SJSA1 (cell line): ENCODE results near the gene XPO4. TPM values are rescaled to one million over a fixed set of nuclear protein-coding genes. Genes with fewer than 3 reads are reported as not detected.
"Not testable (repeated sequence)": the region's sequence is repeated elsewhere in the genome, so short reads cannot be mapped to it uniquely, and the experiment has no call there.

Source experiments
- DNase-seq, 2 experiments: peaks; one replicate each; pipeline ENCODE4 v3.0.0-alpha.2; 2015 to 2020; ENCODE audit warnings: low spot score in 2 of 2, low read depth in 1 of 2
- H3K27ac ChIP-seq: fragments of 250-450 bp; sonication (Bioruptor Pico); 2 replicates; pipeline ENCODE4 v1.5.1; 2020; ENCODE audit warnings: mild to moderate bottlenecking, moderate library complexity
- H3K27me3 ChIP-seq: fragments of 250-450 bp; sonication (Bioruptor Pico); replicated peaks from 2 replicates; pipeline ENCODE4 v1.5.1; 2020; ENCODE audit warnings: mild to moderate bottlenecking, moderate library complexity
- H3K36me3 ChIP-seq: fragments of 250-450 bp; sonication (Bioruptor Pico); 2 replicates; pipeline ENCODE4 v1.5.1; 2020; ENCODE audit warnings: mild to moderate bottlenecking
- H3K4me1 ChIP-seq: fragments of 250-450 bp; sonication (Bioruptor Pico); replicated peaks from 2 replicates; pipeline ENCODE4 v1.6.1; 2021; ENCODE audit warnings: mild to moderate bottlenecking
- H3K4me3 ChIP-seq: fragments of 250-450 bp; sonication (Bioruptor Pico); 2 replicates; pipeline ENCODE4 v1.5.1; 2020; ENCODE audit warnings: mild to moderate bottlenecking
- H3K9me3 ChIP-seq: fragments of 250-450 bp; sonication (Bioruptor Pico); replicated peaks from 2 replicates; pipeline ENCODE4 v1.5.1; 2020; ENCODE audit warnings: mild to moderate bottlenecking
- total RNA-seq: library from RNA; depleted of rRNA; stranded (reverse); fragments of >200 nt; shearing (Covaris generic); gene quantifications from 2 replicates; pipeline ENCODE4 v1.2.3, GENCODE V29; 2014

The XPO4 gene
- total RNA-seq, 1 experiment from 2014 or later: 20.1 TPM

DNA sequence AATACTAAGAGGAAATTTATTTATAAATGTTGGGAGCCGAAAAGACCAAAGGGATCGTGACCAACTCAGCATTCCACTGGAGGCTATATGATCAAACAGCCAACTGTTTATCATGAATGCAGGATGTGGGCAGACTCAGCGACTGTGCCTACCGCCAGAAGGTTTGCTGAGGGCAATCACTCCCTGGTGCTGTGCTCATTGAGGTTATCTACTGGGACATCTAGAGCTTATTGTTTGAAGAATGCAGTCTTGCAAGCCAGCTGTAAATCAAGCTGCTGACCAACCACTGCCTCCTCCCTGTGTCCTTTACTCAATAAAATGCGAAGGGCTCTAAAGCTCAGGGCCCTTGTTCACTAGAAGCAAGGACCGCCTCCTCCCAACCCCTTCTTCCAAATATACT lies 8.5 kb upstream of the XPO4 start:
- Histone ChIP-seq H3K4me1 (no peaks in the 10 kb centered on the region), H3K36me3 (no peaks in the 10 kb centered on the region), H3K4me3 (no peak overlapping the region), H3K27ac (no peak overlapping the region), H3K27me3 (no peaks in the 10 kb centered on the region), H3K9me3 (no peaks in the 10 kb centered on the region)
- DNase-seq: no peak

DNA sequence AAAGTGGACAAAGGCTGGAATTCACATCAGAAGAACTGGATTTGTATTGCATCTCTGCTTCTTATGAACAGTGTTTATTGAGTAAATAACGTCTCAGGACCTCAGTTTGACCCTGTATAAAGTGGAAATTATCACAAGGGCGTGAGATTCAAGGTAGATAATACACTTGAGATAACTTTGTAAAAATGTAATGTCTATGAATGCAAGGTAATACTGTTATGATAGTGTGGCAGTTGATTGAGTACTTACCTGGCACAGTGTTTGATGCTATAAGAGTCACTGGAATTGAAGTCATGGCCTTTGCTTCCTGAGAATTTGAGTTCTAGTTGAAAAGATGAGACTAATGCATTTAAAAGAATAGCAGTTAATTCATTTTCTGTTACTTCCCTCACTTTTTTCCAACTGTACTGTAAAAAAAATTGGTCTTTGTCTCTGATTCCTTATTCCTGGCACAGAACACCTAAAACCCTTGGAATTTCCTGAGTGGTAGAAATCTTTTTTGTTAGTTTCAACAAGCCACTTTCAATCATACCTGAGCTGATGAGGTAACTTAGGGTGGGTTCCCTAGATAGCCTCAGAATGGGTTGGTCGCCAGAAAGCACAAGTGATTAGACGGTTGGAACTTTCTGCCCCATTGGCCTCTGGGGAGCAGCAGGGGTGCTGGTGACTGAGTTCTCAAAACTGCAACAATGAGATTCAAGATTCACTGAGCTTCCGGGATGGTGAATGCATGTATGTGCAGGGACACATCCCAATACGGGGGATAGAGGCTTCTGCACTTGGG lies 6.4 kb upstream of the XPO4 start:
- no peak overlapping the region for H3K27ac ChIP-seq
- no peak overlapping the region for H3K4me3 ChIP-seq
- H3K4me1 ChIP-seq: no peaks in the 10 kb centered on the region
- no peaks in the 10 kb centered on the region for H3K9me3 ChIP-seq
- no peaks in the 10 kb centered on the region for H3K27me3 ChIP-seq
- DNase-seq: no peak
- H3K36me3 ChIP-seq: no peaks in the 10 kb centered on the region

DNA sequence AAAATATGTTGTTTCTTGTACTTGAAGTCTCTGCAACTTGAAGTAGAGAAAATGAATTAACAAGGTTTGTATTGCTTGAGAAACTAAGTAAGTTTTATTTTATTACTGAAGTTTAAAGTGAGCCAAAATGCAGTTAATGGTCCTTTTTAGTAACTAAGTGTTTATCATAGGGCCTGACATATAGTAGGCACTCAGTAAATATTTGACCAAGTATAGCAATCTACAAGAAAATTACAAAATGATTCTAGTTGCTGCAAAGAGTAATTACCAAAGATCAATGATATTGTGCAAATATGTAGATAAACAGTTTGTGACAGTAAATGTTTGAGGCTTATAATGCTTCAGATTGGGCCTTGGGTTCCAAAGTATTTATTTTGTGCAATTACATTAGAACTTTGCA lies 2.4 kb upstream of the XPO4 start:
- Histone ChIP-seq H3K4me3 (no peak overlapping the region), H3K27ac (no peak overlapping the region), H3K36me3 (peaks cover 7% of the 10 kb centered on the region), H3K27me3 (no peaks in the 10 kb centered on the region), H3K4me1 (peaks cover 14% of the 10 kb centered on the region), H3K9me3 (no peaks in the 10 kb centered on the region)
- no peak for DNase-seq

DNA sequence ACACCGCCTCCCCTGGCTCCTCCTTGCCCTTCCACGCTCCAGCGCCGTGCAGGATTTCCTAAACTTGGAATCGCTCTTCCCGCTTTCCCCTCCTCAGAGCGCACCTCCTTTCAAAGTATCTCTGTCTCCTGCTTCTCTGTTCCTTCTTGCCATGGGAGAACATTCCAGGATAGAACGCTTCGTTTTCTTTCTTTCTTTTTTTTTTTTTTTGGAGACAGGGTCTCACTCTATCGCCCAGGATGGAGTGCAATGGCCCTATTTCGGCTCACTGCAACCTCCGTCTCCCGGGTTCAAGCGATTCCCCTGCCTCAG lies 574 bp upstream of the XPO4 start:
- DNase-seq: no peak
- Histone ChIP-seq H3K36me3 (peaks cover 14% of the 10 kb centered on the region), H3K4me1 (peaks cover 14% of the 10 kb centered on the region), H3K4me3 (peak overlapping the region; percentile 86), H3K27me3 (no peaks in the 10 kb centered on the region), H3K9me3 (no peaks in the 10 kb centered on the region), H3K27ac (peak overlapping the region; percentile 74)

DNA sequence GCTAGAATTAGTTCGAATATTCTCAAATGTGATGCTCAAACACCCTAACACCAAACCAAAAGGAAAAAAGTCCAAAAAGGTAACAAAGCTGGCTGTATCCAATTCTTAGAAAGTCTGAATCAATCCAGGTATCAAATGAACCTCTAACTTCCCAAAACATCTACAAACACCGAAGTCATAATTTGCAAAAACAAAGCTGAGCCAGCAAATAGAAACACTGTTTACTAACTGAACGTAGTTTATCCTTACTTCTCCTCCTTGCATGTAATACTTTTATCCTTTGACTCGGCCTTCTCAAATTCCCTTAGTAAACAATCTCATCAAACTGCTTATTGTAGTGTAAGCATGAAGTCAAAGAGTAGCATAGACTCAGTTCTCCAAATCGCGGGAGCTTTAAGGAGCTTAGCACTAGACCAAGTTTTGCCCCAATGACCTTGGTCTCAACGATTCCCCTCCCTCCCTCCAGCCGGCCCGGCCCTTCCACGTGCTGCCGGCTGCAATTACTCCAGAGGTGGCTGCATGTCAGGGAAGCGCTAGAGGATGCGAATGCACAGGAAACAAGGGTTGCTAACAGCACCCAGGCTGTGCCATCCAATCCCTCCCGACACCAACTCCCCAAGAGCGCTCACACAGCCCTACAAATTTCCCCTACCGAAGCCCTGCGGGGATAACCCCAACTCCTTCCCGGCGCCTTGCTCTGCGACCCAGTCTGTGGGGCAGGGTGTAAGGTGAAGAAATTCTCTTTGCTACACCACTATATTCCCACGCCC lies 693 bp downstream of the XPO4 start:
- Histone ChIP-seq H3K27me3 (no peaks in the 10 kb centered on the region), H3K4me3 (peak overlapping the region; percentile 86)
- DNase-seq: peak in 1 of 2 experiments; percentile 45

DNA sequence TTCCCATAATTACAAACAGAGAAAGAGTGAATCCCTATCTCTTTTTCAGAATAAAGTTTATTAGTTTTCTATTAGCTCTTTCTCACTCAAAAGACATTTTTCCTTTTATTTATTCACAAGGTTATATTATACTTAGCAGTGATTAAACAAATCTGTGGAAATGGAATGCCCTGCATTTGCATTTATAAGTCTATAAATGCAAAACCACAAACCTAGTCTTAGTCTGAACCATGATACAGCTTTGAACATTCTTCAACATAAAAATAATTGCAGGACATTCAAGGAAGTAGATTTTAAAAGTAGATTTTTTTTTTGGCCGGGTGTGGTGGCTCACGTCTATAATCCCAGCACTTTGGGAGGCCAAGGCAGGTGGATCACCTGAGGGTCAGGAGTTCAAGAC lies 8.3 kb downstream of the XPO4 start:
- Histone ChIP-seq H3K4me1 (no peaks in the 10 kb centered on the region), H3K9me3 (no peaks in the 10 kb centered on the region), H3K27me3 (no peaks in the 10 kb centered on the region), H3K27ac (no peak overlapping the region), H3K4me3 (no peak overlapping the region), H3K36me3 (no peaks in the 10 kb centered on the region)
- DNase-seq: no peak

More for the DNA sequence above, 693 bp downstream of the XPO4 start:
- Histone ChIP-seq H3K9me3 (no peaks in the 10 kb centered on the region), H3K36me3 (peaks cover 14% of the 10 kb centered on the region), H3K4me1 (peaks cover 14% of the 10 kb centered on the region), H3K27ac (peak overlapping the region; percentile 74)

DNA sequence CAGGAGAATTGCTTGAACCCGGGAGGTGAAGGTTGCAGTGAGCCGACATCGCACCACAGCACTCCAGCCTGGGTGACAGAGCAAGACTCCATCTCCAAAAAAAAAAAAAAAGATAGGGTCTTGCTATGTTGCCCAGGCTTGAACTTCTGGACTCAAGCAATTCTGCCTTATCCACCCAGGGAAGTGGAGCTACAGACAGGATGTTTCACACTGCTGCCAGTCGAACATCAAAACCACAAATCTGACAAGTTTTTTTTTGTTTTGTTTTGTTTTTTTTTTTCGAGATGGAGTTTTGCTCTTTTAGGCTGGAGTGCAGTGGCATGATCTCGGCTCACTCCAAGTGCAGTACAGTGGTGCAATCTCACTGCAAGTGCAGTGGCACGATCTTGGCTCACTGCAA lies 10.8 kb downstream of the XPO4 start:
- no peak for DNase-seq
- Histone ChIP-seq H3K36me3 (no peaks in the 10 kb centered on the region), H3K9me3 (no peaks in the 10 kb centered on the region), H3K27me3 (no peaks in the 10 kb centered on the region), H3K4me3 (no peak overlapping the region), H3K4me1 (no peaks in the 10 kb centered on the region), H3K27ac (no peak overlapping the region)

DNA sequence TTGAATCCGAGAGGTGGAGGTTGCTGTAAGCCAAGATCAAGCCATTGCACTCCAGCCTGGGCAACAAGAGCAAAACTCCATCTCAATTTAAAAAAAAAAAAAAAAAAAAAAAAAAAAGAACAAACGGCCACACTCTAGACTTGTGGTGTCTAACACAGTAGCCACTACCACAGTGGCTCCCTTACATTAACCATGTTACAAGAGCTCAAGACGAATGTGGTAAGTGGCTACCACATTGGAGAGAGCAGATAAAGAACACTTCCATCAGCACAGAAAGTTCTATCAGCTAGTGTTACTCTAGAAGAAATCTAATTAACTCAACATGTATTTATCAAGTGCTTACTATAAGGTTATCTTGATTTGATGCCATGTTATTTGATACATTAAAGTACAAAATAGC lies 11.5 kb downstream of the XPO4 start:
- Histone ChIP-seq H3K4me1 (no peaks in the 10 kb centered on the region), H3K27me3 (no peaks in the 10 kb centered on the region), H3K27ac (no peak overlapping the region), H3K4me3 (no peak overlapping the region), H3K9me3 (no peaks in the 10 kb centered on the region), H3K36me3 (no peaks in the 10 kb centered on the region)
- no peak for DNase-seq

DNA sequence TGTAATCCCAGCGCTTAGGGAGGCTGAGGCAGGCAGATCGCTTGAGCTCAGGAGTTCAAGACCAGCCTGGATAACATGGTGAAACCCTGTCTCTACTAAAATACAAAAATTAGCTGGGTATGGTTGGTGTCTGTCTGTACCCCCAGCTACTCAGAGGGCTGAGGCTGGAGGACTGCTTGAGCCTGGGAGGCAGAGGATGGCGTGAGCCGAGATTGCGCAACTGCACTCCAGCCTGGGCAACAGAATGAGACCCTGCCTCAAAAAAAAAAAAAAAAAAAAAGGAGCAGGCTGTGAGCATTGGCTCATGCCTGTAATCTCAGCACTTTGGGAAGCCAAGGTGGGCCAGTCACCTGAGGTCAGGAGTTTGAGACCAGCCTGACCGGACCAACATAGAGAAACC lies 12.0 kb downstream of the XPO4 start:
- not testable (repeated sequence) for DNase-seq, H3K36me3 ChIP-seq, H3K9me3 ChIP-seq, H3K27ac ChIP-seq, H3K4me3 ChIP-seq, H3K4me1 ChIP-seq, H3K27me3 ChIP-seq

DNA sequence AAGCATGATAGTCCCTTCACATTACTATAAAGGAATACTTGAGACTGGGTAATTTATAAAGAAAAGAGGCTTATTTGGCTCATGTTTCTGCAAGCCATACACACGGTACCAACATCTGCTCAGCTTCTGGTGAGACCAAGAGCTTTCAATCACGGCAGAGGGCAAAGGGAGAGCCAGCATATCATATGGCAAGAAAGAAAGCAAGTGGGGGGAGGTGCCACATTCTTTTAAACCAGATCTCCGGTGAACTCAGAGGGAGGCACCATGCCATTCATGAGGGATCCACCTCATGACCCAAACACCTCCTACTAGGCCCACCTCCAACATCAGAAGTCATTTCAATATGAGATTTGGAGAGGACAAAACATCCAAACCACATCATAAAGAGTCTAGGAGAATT lies 20.3 kb downstream of the XPO4 start:
- Histone ChIP-seq H3K9me3 (no peaks in the 10 kb centered on the region), H3K27me3 (no peaks in the 10 kb centered on the region), H3K4me1 (peaks cover 2% of the 10 kb centered on the region; the same call in 1 of the 2 replicates), H3K4me3 (no peak overlapping the region), H3K36me3 (no peaks in the 10 kb centered on the region), H3K27ac (no peak overlapping the region)
- DNase-seq: no peak

DNA sequence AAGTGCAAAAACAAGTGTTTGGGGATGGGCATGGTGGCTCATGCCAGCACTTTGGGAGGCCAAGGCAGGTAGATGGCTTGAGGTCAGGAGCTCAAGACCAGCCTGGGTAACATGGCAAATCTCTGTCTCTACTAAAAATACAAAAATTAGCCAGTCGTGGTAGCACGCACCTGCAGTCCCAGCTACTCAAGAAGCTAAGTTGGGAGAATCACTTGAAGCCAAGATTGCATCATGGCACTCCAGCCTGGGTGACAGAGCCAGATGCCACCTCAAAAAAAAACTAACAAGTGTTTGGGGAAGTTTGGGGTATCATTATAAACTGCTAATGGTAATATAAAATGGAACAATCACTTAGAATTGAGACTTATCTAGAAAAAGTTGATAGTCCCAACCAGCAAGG lies 24.6 kb downstream of the XPO4 start:
- H3K4me3 ChIP-seq: no peak overlapping the region
- H3K4me1 ChIP-seq: peaks cover under 1% of the 10 kb centered on the region; the same call in 1 of the 2 replicates
- no peak overlapping the region for H3K27ac ChIP-seq
- no peak for DNase-seq
- no peaks in the 10 kb centered on the region for H3K27me3 ChIP-seq
- H3K9me3 ChIP-seq: no peaks in the 10 kb centered on the region
- no peaks in the 10 kb centered on the region for H3K36me3 ChIP-seq

DNA sequence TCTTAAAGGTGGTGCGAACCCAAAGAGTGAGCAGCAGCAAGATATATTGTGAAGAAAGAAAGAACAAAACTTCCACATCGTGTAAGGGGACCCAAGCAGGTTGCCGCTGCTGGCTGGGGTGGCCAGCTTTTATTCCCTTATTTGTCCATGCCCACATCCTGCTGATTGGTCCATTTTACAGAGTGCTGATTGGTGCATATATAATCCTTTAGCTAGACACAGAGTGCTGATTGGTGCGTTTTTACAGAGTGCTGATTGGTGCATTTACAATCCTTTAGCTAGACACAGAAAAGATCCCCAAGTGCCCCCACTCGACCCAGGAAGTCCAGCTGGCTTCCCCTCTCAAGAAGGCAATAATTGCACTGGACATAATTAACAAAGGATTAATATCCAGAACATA lies 25.7 kb downstream of the XPO4 start:
- H3K9me3 ChIP-seq, H3K36me3 ChIP-seq, H3K27ac ChIP-seq, DNase-seq, H3K4me1 ChIP-seq, H3K4me3 ChIP-seq, H3K27me3 ChIP-seq: not testable (repeated sequence)

DNA sequence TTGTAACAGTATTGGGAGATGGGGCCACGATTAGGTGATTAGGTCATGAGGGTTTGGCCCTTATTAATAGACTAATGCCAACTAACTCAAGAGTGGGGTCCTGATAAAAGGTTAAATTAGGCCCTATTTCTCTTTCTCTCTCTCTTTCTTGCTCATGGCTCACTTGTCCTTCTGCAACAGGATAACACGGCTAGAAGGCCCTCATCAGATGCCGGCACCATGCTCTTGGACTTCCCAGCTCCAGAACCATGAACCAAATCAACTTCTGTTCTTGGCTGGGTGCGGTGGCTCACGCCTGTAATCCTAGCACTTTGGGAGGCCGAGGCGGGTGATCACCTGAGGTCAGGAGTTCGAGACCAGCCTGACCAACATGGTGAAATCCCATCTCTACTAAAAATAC lies 28.1 kb downstream of the XPO4 start:
- not testable (repeated sequence) for H3K27me3 ChIP-seq, H3K9me3 ChIP-seq, H3K36me3 ChIP-seq, H3K4me3 ChIP-seq, H3K4me1 ChIP-seq, H3K27ac ChIP-seq, DNase-seq

DNA sequence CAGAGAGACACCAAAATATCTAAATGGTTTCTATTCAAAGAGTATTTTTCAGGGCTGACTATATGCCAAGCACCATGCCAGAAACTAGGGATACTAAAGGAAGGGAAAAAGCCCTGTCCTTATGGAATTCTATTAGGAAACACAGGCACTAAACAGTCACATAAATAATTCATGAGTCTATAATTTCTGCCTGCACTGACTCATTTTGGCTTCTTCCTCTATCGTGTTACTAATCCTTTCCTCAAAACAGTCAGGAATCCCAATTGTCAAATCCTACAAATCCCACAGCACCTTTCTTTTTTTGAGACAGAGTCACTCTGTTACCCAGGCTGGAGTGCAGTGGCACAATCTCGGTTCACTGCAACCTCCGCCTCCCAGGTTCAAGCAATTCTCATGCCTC lies 29.2 kb downstream of the XPO4 start:
- Histone ChIP-seq H3K4me1 (no peaks in the 10 kb centered on the region), H3K27ac (no peak overlapping the region), H3K9me3 (no peaks in the 10 kb centered on the region), H3K27me3 (no peaks in the 10 kb centered on the region), H3K36me3 (no peaks in the 10 kb centered on the region), H3K4me3 (no peak overlapping the region)
- DNase-seq: no peak
